Parathyroid adenoma (tissue), 2 donors: ENCODE measurements around the gene MPP1.
"Not testable (repeated sequence)": the region's sequence is repeated elsewhere in the genome, so short reads cannot be mapped to it uniquely, and the experiment has no call there.

Source experiments
- H2AFZ ChIP-seq: fragments of 300-600 bp; sonication (generic); one replicate; pipeline ENCODE4 v1.7.0; 2017; ENCODE audit warnings: antibody characterized with exemption, mild to moderate bottlenecking
- H3K27ac ChIP-seq: fragments of 300-600 bp; sonication (generic); one replicate; pipeline ENCODE4 v1.7.0; 2017
- H3K27me3 ChIP-seq: fragments of 300-600 bp; sonication (generic); one replicate; pipeline ENCODE4 v1.7.0; 2017; ENCODE audit warnings: low read length; ENCODE audit not compliant: control insufficient read depth, insufficient read depth
- H3K36me3 ChIP-seq: fragments of 300-600 bp; sonication (generic); one replicate; pipeline ENCODE4 v1.7.0; 2017; ENCODE audit warnings: low read length; ENCODE audit not compliant: control insufficient read depth, insufficient read depth
- H3K4me1 ChIP-seq: fragments of 300-600 bp; sonication (generic); one replicate; pipeline ENCODE4 v1.7.0; 2017; ENCODE audit warnings: control low read depth
- H3K4me2 ChIP-seq: fragments of 300-600 bp; sonication (generic); one replicate; pipeline ENCODE4 v1.7.0; 2017; ENCODE audit warnings: low read length
- H3K4me3 ChIP-seq: fragments of 300-600 bp; sonication (generic); one replicate; pipeline ENCODE4 v1.7.0; 2017; ENCODE audit warnings: low read depth, low read length
- H3K79me2 ChIP-seq: fragments of 300-600 bp; sonication (generic); one replicate; pipeline ENCODE4 v1.7.0; 2017; ENCODE audit warnings: control low read depth
- H3K9ac ChIP-seq: fragments of 300-600 bp; sonication (generic); one replicate; pipeline ENCODE4 v1.7.0; 2017; ENCODE audit warnings: mild to moderate bottlenecking
- H3K9me3 ChIP-seq: fragments of 300-600 bp; sonication (generic); one replicate; pipeline ENCODE4 v1.7.0; 2017; ENCODE audit warnings: low read length; ENCODE audit not compliant: control insufficient read depth
- TF ChIP-seq, protein P1 (sequence below): fragments of 300-600 bp; sonication (generic); IDR thresholded peaks from one replicate; pipeline ENCODE4 v1.7.0; 2017; ENCODE audit warnings: antibody characterized with exemption, mild to moderate bottlenecking
- donor health status: primary hyperparathyroidism.

Gene MPP1

DNA sequence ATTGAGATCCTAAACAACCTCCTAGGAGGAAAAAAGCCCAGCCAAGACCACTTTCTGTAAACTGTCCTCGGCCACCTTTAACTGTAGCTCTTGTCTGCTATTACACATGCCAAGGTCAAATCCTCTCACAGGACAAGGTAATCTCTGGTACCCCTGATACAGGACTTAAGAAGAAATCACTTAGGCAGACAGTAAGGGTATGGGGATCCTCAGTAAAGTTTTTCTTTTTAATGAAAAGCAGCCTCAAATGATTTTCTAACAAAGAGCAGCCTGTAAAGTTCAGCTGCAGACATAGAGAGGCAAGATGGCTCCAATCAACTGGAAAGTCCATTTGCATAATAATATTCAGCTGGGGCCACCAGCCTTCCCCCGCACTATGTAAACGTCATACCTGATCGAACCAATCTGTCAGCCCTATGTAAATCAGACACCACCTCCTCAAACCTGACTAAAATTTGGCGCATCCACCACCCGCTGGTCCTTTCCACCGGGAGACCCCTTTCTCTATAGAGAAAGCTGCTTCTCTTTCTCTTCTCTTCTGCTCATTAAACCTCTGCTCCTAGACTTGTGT is 14.6 kb upstream of the MPP1 start:
- no peaks in the 10 kb centered on the region for H3K9me3 ChIP-seq
- H3K4me2 ChIP-seq, result no peak overlapping the region
- no peak overlapping the region for H3K9ac ChIP-seq
- TF ChIP-seq, protein P1, sequence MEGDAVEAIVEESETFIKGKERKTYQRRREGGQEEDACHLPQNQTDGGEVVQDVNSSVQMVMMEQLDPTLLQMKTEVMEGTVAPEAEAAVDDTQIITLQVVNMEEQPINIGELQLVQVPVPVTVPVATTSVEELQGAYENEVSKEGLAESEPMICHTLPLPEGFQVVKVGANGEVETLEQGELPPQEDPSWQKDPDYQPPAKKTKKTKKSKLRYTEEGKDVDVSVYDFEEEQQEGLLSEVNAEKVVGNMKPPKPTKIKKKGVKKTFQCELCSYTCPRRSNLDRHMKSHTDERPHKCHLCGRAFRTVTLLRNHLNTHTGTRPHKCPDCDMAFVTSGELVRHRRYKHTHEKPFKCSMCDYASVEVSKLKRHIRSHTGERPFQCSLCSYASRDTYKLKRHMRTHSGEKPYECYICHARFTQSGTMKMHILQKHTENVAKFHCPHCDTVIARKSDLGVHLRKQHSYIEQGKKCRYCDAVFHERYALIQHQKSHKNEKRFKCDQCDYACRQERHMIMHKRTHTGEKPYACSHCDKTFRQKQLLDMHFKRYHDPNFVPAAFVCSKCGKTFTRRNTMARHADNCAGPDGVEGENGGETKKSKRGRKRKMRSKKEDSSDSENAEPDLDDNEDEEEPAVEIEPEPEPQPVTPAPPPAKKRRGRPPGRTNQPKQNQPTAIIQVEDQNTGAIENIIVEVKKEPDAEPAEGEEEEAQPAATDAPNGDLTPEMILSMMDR, result no peak
- peak overlapping the region; percentile 83 for H2AFZ ChIP-seq
- no peak overlapping the region for H3K27ac ChIP-seq
- no peaks in the 10 kb centered on the region for H3K79me2 ChIP-seq
- no peaks in the 10 kb centered on the region for H3K36me3 ChIP-seq
- no peaks in the 10 kb centered on the region for H3K27me3 ChIP-seq
- peaks cover 5% of the 10 kb centered on the region for H3K4me1 ChIP-seq
- no peak overlapping the region for H3K4me3 ChIP-seq

DNA sequence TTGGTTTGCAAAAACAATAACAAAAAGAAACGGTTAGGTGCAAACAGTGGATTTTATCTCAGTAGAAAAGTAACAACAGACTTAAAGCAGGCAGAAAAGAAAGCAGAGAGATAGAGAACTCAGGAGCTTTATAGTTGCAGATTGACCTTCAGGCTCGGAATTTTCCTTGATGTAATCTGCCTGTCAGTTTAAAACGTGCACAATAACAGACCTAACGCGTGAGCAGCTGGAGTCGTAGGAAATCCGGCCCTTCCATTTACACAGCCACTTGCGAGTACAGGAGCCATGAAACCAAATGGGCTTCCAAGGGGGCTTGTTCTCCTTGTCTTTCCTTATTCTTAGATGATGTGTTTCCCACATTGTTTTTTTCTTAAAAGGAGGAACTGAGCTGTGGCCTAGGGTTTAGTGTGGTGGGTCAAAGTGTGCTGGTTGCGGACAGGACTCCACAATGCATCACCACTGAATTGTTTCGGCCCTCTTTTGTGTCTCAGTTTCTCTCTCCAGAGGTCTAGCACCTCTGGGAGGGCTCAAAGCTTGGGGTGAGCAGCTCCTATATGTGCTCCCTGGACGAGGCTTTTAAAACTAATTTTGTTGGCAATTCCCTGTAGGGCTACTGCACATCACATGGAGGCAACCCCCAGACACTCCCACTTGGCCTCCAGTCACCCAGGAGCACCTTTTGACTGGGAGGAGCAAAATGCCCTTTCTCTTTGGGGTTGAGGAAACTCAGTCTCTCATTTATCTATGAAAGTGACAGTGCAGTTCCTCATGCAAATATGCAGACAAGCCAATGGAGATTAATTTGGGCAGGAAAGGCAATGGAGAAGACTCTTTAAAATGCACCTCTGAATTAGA is 13.9 kb upstream of the MPP1 start:
- Histone ChIP-seq H3K36me3 (no peaks in the 10 kb centered on the region), H3K4me3 (no peak overlapping the region), H3K27ac (peak overlapping the region; percentile 26), H3K27me3 (no peaks in the 10 kb centered on the region), H3K9ac (no peak overlapping the region), H3K4me2 (no peak overlapping the region), H3K4me1 (peaks cover 5% of the 10 kb centered on the region), H2AFZ (peak overlapping the region; percentile 83), H3K79me2 (no peaks in the 10 kb centered on the region), H3K9me3 (no peaks in the 10 kb centered on the region)
- TF ChIP-seq, protein P1, result no peak

- not testable (repeated sequence) for H3K27ac ChIP-seq, H3K27me3 ChIP-seq, H3K4me1 ChIP-seq, H3K79me2 ChIP-seq, H3K4me3 ChIP-seq, H2AFZ ChIP-seq, H3K9me3 ChIP-seq, H3K36me3 ChIP-seq, H3K9ac ChIP-seq, H3K4me2 ChIP-seq
Measured at GRCh38 chrX:154817048-154817618, 11.8 kb upstream of the MPP1 start.

DNA sequence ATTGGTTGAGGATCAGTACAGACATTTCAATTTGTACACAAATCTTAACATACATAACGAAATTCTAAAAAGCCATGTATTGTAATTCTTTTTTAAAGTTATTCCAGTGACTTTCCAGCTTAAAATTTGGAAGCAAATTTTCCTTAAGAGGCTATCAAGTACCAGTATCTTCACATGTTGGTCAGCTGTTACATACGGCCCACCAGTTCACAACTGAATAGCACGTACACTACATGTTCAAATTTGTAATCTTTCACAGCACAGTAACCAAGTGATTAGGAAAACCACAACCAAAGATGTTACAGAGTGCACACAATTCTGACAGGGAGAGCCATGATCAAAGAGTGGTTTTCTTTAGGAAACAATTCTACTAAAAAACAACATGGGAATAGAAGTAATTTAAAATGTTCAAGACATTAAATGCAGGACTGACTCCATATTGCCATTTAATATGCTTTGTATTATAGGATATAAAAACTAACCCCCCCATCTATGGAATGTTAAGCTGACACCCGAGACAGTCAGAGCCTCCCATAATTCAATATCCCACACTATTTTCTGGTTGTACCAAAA is 11.1 kb upstream of the MPP1 start:
- not testable (repeated sequence) for H2AFZ ChIP-seq, H3K4me1 ChIP-seq, H3K79me2 ChIP-seq, H3K27ac ChIP-seq, H3K9me3 ChIP-seq, H3K9ac ChIP-seq, H3K4me2 ChIP-seq, H3K27me3 ChIP-seq, H3K36me3 ChIP-seq, H3K4me3 ChIP-seq

DNA sequence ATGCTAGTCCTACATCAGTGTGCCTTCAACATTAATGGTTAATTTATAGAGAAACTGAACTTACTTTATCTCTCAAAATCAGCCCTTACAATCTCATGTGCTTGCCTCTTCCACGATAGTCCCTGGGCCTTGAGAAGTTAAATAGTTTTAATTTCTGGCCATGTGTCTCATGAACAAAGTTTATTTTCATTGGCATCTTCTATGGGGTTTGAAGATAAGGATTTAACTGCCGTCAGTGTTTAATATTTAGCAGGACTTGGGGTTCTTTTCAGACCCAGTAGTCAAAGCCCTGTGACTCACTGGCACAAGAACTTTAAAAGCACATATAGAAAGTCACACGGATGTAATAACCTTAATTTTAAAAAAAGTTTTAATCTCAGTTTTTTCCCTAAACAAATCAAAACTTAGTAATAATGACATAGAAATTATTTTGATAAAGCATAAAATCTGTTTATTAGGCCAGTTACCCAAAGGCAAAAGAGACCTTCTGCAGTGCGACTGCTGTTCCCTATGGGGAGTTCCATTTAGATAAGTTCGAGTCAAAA is 10.1 kb upstream of the MPP1 start:
- Histone ChIP-seq H3K27me3 (no peaks in the 10 kb centered on the region), H3K79me2 (no peaks in the 10 kb centered on the region), H3K4me1 (peaks cover 5% of the 10 kb centered on the region), H3K4me3 (no peak overlapping the region), H3K4me2 (no peak overlapping the region), H3K27ac (no peak overlapping the region), H3K9ac (no peak overlapping the region), H2AFZ (no peak overlapping the region), H3K9me3 (no peaks in the 10 kb centered on the region), H3K36me3 (no peaks in the 10 kb centered on the region)
- TF ChIP-seq, protein P1, result no peak
